Upper lobe of left lung (tissue), 6 donors: ENCODE measurements around the gene SCO1. TPM values are rescaled to one million over a fixed set of nuclear protein-coding genes. Genes with fewer than 3 reads are reported as not detected.
"Not testable (repeated sequence)": the region's sequence is repeated elsewhere in the genome, so short reads cannot be mapped to it uniquely, and the experiment has no call there.

Experiments
- ATAC-seq, 2 donors: fragments of 200-7000 bp; cut with Tn5 transposase; one replicate each; pipeline ENCODE4 v1.9.1; 2022; ENCODE audit warnings: mild to moderate bottlenecking in 2 of 2, moderate library complexity in 2 of 2; ENCODE audit not compliant: low FRiP score in 2 of 2
- DNase-seq, 2 donors: peaks; one replicate each; pipeline ENCODE4 v3.0.0-alpha.2; 2019 to 2020
- H3K27ac ChIP-seq, 4 donors: fragments of 200-600 bp; sonication (generic); one replicate each; pipeline ENCODE4 v1.5.1; 2016 to 2019
- H3K27me3 ChIP-seq, 4 donors: fragments of 200-600 bp; sonication (generic); one replicate each; pipeline ENCODE4 v1.5.1; 2017 to 2019
- H3K36me3 ChIP-seq, 4 donors: fragments of 200-600 bp; sonication (generic); one replicate each; pipeline ENCODE4 v1.5.1; 2016 to 2019
- H3K4me1 ChIP-seq, 4 donors: fragments of 200-600 bp; sonication (generic); one replicate each; pipeline ENCODE4 v1.5.1; 2018 to 2019
- H3K4me3 ChIP-seq, 4 donors: fragments of 200-600 bp; sonication (generic); one replicate each; pipeline ENCODE4 v1.5.1; 2017 to 2019; ENCODE audit warnings: mild to moderate bottlenecking in 2 of 4, moderate library complexity in 1 of 4
- H3K9me3 ChIP-seq, 4 donors: fragments of 200-600 bp; sonication (generic); one replicate each; pipeline ENCODE4 v1.5.1; 2018 to 2019
- CTCF ChIP-seq, 6 experiments: fragments of 450-650 bp in 4 of 6; fragments of 200-600 bp in 2 of 6; sonication (generic) in 2 of 6; IDR thresholded peaks; one replicate each; pipeline ENCODE4 v1.5.1; 2016 to 2019; ENCODE audit warnings: antibody characterized with exemption in 6 of 6
- EP300 ChIP-seq, 4 donors: sonication (generic); formaldehyde crosslinking; IDR thresholded peaks; one replicate each; pipeline ENCODE4 v1.5.1; 2017; ENCODE audit warnings: antibody characterized with exemption in 4 of 4, control low read depth in 2 of 4
- POLR2A ChIP-seq, 4 donors: fragments of 450-650 bp; IDR thresholded peaks; one replicate each; pipeline ENCODE4 v1.5.1; 2016 to 2017; ENCODE audit warnings: antibody characterized with exemption in 4 of 4, mild to moderate bottlenecking in 2 of 4
- POLR2AphosphoS5 ChIP-seq, 2 donors: sonication (generic); formaldehyde crosslinking; IDR thresholded peaks; one replicate each; pipeline ENCODE4 v1.5.1; 2017; ENCODE audit warnings: antibody characterized with exemption in 2 of 2
- WGBS, 2 donors: methylation state at CpG; one replicate each; pipeline ENCODE4 v1.1.5; 2017 to 2018; 5-methylcytosine and 5-hydroxymethylcytosine counted together
- total RNA-seq, 6 donors: library from RNA; depleted of rRNA in 4 of 6; stranded (reverse); fragments of >200 nt in 4 of 6; gene quantifications; one replicate each; pipeline versions ENCODE4 v1.1.0 to v1.2.1, GENCODE V29; 2016 to 2021
- donor health status: DM: no; HTN: no; CAD: no; lungs with moderate emphysema.
- donor health status: DM: no; HTN: yes; CAD: no; lungs with severe emphysema.

SCO1 gene
- total RNA-seq, 6 donors from 2014 or later, result 5.5 to 23.8 (median 17.4) TPM

GRCh38 chr17:10698096-10698818 lies 924 bp upstream of the SCO1 start:
- Histone ChIP-seq H3K4me3 (peak overlapping the region; percentile 84 to 97 (median 91)), H3K4me1 (peaks cover 16 to 37% (median 23%) of the 10 kb centered on the region in 4 donors), H3K27ac (peak overlapping the region; percentile 91 to 95 (median 94)), H3K36me3 (peaks cover 0 to 18% (median 7%) of the 10 kb centered on the region in 4 donors), H3K9me3 (no peaks in the 10 kb centered on the region), H3K27me3 (no peaks in the 10 kb centered on the region)
- 8 to 15% methylated on average over 18 of the region's 18 CpGs for WGBS, 2 donors
- ATAC-seq (peak in 1 of 2 donors; percentile 35), DNase-seq (no peak)
- TF ChIP-seq POLR2A (IDR thresholded peaks at IDR 0.05) (no peak), EP300 (IDR thresholded peaks at IDR 0.05) (no peak), POLR2AphosphoS5 (IDR thresholded peaks at IDR 0.05) (no peak), CTCF (IDR thresholded peaks at IDR 0.05) (no peak)

DNA sequence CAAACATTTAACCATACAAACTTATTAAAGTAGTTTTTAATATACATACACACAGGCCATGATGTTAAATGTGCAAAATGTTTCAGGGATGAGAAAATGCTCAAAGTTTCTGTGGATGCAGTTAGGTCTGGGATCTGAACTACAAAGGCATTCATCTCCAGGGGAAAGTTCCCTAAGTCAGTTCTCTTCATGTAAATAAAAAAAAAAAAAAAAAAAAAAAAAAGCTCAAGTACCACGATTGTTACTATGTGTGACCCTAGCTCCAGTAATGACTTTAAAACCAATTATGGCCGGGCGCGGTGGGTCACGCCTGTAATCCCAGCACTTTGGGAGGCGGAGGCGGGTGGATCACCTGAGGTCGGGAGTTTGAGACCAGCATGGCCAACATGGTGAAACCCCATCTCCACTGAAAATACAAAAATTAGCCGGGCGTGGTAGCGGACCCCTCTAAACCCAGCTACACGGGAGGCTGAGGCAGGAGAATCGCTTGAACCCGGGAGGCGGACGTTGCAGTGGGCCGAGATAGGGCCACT lies 1.4 kb downstream of the SCO1 start:
- not testable (repeated sequence) for H3K27me3 ChIP-seq, H3K27ac ChIP-seq, ATAC-seq, H3K9me3 ChIP-seq
- Histone ChIP-seq H3K36me3 (peaks cover 5 to 41% (median 28%) of the 10 kb centered on the region in 4 donors), H3K4me1 (peaks cover 13 to 28% (median 17%) of the 10 kb centered on the region in 4 donors), H3K4me3 (peak overlapping the region in 1 of 4 donors; percentile 84)
- 89 to 92% methylated on average over 17 of the region's 17 CpGs for WGBS, 2 donors
- peak in 1 of 2 donors; percentile 33 for DNase-seq

DNA sequence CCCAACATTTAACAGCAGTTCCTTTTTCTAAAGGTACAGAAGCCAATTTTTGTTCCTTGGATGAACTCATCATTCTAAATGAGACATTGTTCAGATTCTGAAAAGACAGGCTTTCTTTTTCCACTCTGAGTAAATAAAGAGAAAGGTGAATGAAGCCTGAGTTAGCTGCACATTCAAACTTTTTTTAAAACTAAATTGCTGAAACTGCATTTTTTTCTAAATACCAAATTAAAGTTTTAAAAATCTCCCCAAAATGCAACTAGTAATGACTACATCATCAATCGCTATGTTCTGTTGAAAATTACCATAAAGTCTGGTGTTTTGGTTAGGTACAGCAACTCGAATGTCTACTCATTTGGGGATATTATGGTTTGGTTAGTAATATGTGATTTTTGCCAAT lies 9.8 kb downstream of the SCO1 start:
- DNase-seq, result no peak
- H3K4me3 ChIP-seq, result no peak overlapping the region
- no peak for ATAC-seq
- WGBS, 2 donors, result 91% methylated on average over 2 of the region's 2 CpGs
- TF ChIP-seq POLR2AphosphoS5 (IDR thresholded peaks at IDR 0.05), result no peak
- TF ChIP-seq POLR2A (IDR thresholded peaks at IDR 0.05), result no peak
- TF ChIP-seq CTCF (IDR thresholded peaks at IDR 0.05), result no peak
- no peak for TF ChIP-seq EP300 (IDR thresholded peaks at IDR 0.05)
- no peak overlapping the region for H3K27ac ChIP-seq
- no peaks in the 10 kb centered on the region for H3K27me3 ChIP-seq
- H3K4me1 ChIP-seq, result no peaks in the 10 kb centered on the region
- H3K36me3 ChIP-seq, result peaks cover 18 to 73% (median 47%) of the 10 kb centered on the region in 4 donors
- H3K9me3 ChIP-seq, result no peaks in the 10 kb centered on the region

GRCh38 chr17:10683853-10684252 lies 13.5 kb downstream of the SCO1 start:
- Histone ChIP-seq H3K27me3 (no peaks in the 10 kb centered on the region), H3K4me1 (no peaks in the 10 kb centered on the region), H3K36me3 (peaks cover 23 to 71% (median 40%) of the 10 kb centered on the region in 4 donors), H3K27ac (no peak overlapping the region), H3K4me3 (no peak overlapping the region), H3K9me3 (no peaks in the 10 kb centered on the region)
- ATAC-seq (no peak), DNase-seq (no peak)
- TF ChIP-seq CTCF (IDR thresholded peaks at IDR 0.05) (peak in 2 of 6 experiments; percentile 12 to 15), POLR2AphosphoS5 (IDR thresholded peaks at IDR 0.05) (no peak), POLR2A (IDR thresholded peaks at IDR 0.05) (no peak)
- 59 to 73% methylated on average over 2 of the region's 2 CpGs for WGBS, 2 donors

DNA sequence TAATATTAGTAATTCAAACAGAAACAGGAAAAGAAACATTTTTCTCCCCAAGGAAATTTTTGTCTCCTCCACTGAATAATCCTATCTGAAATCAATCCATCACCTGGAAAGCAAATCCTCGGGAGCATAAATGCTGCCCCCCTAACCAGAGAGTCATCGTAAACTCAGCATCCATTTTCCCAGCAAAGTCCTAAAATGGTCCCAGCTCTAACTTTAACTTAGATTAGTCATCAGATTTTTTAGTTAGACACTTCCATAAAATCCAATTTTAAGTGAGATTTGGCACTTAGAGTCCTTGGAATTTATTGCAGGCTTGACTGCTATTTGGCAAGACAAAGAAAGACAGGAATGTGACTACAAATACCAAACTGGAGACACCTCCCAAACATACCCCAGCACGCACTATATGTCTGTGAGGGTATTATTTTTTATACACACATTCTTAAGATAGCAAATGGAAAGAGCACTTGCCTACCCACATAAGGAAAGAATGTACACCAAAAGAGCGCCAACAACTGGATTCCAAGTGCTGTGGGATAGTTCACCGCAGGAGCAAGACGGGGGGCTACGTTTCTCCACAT lies 15.4 kb downstream of the SCO1 start:
- ATAC-seq (no peak), DNase-seq (no peak)
- Histone ChIP-seq H3K36me3 (peaks cover 25 to 79% (median 48%) of the 10 kb centered on the region in 4 donors), H3K27me3 (no peaks in the 10 kb centered on the region), H3K4me3 (no peak overlapping the region), H3K27ac (no peak overlapping the region), H3K9me3 (no peaks in the 10 kb centered on the region), H3K4me1 (no peaks in the 10 kb centered on the region)
- 81 to 84% methylated on average over 7 of the region's 7 CpGs for WGBS, 2 donors
- TF ChIP-seq POLR2AphosphoS5 (IDR thresholded peaks at IDR 0.05) (no peak), POLR2A (IDR thresholded peaks at IDR 0.05) (no peak), EP300 (IDR thresholded peaks at IDR 0.05) (no peak), CTCF (IDR thresholded peaks at IDR 0.05) (no peak)
